SK-N-SH treated with all-trans-retinoic acid at 6 μM for 48 hours (cell line): ENCODE measurements around the gene OXTR.

ENCODE experiments used
- ATAC-seq: fragments of 200-7000 bp; cut with Tn5 transposase; 3 replicates; pipeline ENCODE4 v1.9.1; 2020; ENCODE audit warnings: mild to moderate bottlenecking, moderate library complexity
- CSDC2 ChIP-seq: fragments of 250-450 bp; sonication (Bioruptor Pico); IDR thresholded peaks from 2 replicates; pipeline ENCODE4 v1.5.0; 2020; ENCODE audit warnings: mild to moderate bottlenecking, moderate library complexity
- ISL1 ChIP-seq: fragments of 250-450 bp; sonication (Bioruptor Pico); IDR thresholded peaks from 2 replicates; pipeline ENCODE4 v2.1.2; 2022; ENCODE audit warnings: mild to moderate bottlenecking, moderate library complexity
- SNAI2 ChIP-seq: fragments of 250-450 bp; sonication (Bioruptor Pico); IDR thresholded peaks from 2 replicates; pipeline ENCODE4 v1.5.0; 2020; ENCODE audit warnings: mild to moderate bottlenecking, moderate library complexity
- TCF4 ChIP-seq: fragments of 250-450 bp; sonication (Bioruptor Pico); IDR thresholded peaks from 2 replicates; pipeline ENCODE4 v1.8.0; 2021; ENCODE audit warnings: mild to moderate bottlenecking, moderate library complexity, borderline replicate concordance
- ZC3H10 ChIP-seq: fragments of 250-450 bp; sonication (Bioruptor Pico); IDR thresholded peaks from 2 replicates; pipeline ENCODE4 v1.5.1; 2021; ENCODE audit warnings: mild to moderate bottlenecking, moderate library complexity
- ZFP3 ChIP-seq: fragments of 250-450 bp; sonication (Bioruptor Pico); IDR thresholded peaks from 2 replicates; pipeline ENCODE4 v1.5.0; 2020; ENCODE audit warnings: mild to moderate bottlenecking, moderate library complexity
- ZFP30 ChIP-seq: fragments of 450-650 bp; formaldehyde crosslinking; IDR thresholded peaks from 2 replicates; pipeline ENCODE4 v1.5.0; 2022; ENCODE audit warnings: mild to moderate bottlenecking, moderate library complexity
- ZNF8 ChIP-seq: fragments of 450-650 bp; formaldehyde crosslinking; IDR thresholded peaks from 2 replicates; pipeline ENCODE4 v1.5.0; 2020; ENCODE audit warnings: mild to moderate bottlenecking, moderate library complexity
- TF ChIP-seq, protein P1 (sequence below): fragments of 250-450 bp; sonication (Bioruptor Pico); IDR thresholded peaks from 2 replicates; pipeline ENCODE4 v1.5.1; 2021; ENCODE audit warnings: mild to moderate bottlenecking, moderate library complexity
- TF ChIP-seq, protein P2 (sequence below): fragments of 250-450 bp; sonication (Bioruptor Pico); IDR thresholded peaks from 2 replicates; pipeline ENCODE4 v1.5.1; 2020; ENCODE audit warnings: low read depth, mild to moderate bottlenecking, moderate library complexity
- TF ChIP-seq, protein P3 (sequence below): fragments of 250-450 bp; sonication (Bioruptor Pico); IDR thresholded peaks from 2 replicates; pipeline ENCODE4 v1.8.0; 2021; ENCODE audit warnings: low read depth, mild to moderate bottlenecking, moderate library complexity, borderline replicate concordance
- TF ChIP-seq, protein P4 (sequence below): fragments of 250-450 bp; sonication (Bioruptor Pico); IDR thresholded peaks from 2 replicates; pipeline ENCODE4 v1.5.0; 2020; ENCODE audit warnings: mild to moderate bottlenecking, moderate library complexity

Gene OXTR

DNA sequence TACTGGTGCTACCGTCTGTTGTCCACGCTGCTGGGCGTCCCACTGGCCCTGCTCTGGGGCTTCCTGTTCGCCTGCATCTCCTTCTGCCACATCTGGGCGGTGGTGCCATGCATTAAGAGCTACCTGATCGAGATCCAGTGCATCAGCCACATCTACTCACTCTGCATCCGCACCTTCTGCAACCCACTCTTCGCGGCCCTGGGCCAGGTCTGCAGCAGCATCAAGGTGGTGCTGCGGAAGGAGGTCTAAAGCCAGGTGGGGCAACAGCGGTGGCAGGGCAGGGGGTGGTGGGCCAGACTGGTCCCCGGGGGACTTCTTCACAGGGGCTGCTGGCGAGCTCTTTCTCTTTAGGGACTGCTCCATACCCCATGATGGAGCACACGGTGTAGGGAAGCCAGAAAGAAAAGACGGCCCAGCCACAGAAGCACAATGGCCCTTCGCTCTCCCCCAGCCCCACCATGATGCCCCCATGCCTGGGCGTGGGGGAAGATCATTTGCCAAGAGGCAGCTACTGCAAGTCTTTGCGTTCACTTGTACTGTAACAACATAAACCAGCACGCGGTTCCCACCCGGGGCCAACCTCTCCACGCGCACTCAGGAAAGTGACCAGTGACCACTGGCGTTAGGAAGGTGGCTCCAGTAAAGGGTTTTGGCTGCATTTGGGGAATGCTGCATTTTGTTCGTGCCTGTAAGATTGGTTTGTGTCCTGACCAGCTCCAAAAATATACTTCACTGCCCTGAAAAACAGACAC is 23.6 kb downstream of the OXTR start:
- no peak for ATAC-seq
- no peak for TF ChIP-seq TCF4 (CRISPR knock-in tag)
- TF ChIP-seq SNAI2: no peak
- TF ChIP-seq, protein P1, sequence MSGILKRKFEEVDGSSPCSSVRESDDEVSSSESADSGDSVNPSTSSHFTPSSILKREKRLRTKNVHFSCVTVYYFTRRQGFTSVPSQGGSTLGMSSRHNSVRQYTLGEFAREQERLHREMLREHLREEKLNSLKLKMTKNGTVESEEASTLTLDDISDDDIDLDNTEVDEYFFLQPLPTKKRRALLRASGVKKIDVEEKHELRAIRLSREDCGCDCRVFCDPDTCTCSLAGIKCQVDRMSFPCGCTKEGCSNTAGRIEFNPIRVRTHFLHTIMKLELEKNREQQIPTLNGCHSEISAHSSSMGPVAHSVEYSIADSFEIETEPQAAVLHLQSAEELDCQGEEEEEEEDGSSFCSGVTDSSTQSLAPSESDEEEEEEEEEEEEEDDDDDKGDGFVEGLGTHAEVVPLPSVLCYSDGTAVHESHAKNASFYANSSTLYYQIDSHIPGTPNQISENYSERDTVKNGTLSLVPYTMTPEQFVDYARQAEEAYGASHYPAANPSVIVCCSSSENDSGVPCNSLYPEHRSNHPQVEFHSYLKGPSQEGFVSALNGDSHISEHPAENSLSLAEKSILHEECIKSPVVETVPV: no peak
- TF ChIP-seq CSDC2 (CRISPR knock-in tag): no peak
- no peak for TF ChIP-seq ZNF8

DNA sequence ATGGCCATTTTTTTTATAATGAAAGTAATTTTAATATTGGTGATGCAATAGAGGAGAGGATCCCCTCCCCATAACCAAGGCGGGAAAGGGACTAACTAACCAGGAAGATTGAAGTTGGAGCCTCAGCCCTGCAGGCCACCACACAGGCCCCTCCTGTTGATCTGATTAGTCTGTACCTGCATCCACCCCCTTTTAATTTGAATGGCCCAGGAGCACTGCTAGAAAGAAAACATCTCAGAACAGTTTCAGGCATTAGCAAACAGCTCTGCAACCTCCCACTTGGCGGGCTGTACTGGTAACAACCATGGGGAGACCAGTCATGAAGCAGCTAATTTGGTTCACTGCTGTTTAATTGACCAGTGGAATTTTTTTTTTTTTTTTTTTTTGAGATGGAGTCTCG is 25.5 kb downstream of the OXTR start:
- no peak for ATAC-seq
- TF ChIP-seq ZNF8: no peak

DNA sequence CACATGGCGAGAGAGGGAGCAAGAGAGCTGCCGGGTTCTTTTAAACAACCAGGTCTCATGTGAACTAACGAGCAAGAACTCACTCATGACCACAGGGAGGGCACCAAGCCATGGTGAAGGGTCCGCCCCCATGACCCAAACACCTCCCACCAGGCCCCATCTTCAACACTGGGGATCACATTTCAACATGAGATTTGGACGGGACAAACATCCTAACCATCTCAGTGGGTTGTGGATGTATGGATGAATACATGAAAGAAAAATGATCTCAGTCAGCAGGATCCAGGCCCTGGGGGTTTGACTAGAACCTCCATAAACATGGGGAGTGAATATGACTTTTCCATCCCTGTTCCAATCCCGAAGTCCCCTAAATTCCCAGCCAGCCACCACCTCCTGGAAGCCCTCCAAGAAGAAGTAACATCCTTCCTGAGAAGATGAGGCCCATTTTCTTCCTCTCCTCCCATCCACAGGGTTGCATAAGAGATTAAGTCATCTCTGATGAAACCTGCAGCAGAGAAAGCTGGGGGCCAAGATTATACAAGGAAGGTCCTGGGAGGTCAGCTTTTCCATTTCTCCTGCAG is 26.3 kb downstream of the OXTR start:
- no peak for TF ChIP-seq SNAI2
- no peak for ATAC-seq

DNA sequence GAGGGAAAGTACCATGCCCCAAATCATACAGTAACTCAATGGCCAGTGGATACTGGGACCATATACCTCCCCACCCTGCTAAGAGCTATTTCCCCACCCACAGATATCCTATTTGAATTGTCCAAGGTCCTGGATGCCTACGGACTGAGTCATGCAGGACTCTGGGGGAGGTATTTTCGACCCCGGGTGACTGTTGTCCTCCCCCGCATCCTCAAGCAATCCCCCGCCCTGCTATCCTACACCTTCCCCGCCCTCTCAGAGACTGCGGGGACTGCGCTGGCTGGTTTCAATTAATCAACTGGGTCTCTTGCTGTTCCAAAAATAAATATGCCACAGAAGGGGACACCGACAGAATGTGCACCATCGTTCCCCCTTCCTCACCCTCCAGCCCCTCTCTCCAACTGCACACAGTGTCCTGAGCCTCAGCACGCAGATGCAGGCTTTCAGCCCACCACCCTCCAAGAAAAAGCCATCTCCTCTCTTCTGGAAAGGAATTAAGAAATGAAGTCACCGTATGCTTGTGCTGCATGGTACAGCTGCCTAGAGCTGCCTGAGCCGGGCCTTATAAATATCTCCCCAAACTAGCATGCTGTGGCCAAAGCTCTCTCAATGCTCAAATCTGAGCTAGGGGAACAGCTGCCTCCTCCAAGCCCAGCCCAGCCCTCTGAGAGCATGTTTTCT is 27.7 kb downstream of the OXTR start:
- TF ChIP-seq, protein P2, sequence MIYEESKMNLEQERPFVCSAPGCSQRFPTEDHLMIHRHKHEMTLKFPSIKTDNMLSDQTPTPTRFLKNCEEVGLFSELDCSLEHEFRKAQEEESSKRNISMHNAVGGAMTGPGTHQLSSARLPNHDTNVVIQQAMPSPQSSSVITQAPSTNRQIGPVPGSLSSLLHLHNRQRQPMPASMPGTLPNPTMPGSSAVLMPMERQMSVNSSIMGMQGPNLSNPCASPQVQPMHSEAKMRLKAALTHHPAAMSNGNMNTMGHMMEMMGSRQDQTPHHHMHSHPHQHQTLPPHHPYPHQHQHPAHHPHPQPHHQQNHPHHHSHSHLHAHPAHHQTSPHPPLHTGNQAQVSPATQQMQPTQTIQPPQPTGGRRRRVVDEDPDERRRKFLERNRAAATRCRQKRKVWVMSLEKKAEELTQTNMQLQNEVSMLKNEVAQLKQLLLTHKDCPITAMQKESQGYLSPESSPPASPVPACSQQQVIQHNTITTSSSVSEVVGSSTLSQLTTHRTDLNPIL (CRISPR knock-in tag): no peak
- TF ChIP-seq ZFP30: 0 out of 2 replicates have a peak, but pooled peaks have one; percentile 30
- TF ChIP-seq, protein P3, sequence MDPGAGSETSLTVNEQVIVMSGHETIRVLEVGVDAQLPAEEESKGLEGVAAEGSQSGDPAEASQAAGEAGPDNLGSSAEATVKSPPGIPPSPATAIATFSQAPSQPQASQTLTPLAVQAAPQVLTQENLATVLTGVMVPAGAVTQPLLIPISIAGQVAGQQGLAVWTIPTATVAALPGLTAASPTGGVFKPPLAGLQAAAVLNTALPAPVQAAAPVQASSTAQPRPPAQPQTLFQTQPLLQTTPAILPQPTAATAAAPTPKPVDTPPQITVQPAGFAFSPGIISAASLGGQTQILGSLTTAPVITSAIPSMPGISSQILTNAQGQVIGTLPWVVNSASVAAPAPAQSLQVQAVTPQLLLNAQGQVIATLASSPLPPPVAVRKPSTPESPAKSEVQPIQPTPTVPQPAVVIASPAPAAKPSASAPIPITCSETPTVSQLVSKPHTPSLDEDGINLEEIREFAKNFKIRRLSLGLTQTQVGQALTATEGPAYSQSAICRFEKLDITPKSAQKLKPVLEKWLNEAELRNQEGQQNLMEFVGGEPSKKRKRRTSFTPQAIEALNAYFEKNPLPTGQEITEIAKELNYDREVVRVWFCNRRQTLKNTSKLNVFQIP (CRISPR knock-in tag): no peak
- no peak for TF ChIP-seq CSDC2 (CRISPR knock-in tag)
- TF ChIP-seq, all 23 proteins: peak for 1
- peak; percentile 86 for ATAC-seq

DNA sequence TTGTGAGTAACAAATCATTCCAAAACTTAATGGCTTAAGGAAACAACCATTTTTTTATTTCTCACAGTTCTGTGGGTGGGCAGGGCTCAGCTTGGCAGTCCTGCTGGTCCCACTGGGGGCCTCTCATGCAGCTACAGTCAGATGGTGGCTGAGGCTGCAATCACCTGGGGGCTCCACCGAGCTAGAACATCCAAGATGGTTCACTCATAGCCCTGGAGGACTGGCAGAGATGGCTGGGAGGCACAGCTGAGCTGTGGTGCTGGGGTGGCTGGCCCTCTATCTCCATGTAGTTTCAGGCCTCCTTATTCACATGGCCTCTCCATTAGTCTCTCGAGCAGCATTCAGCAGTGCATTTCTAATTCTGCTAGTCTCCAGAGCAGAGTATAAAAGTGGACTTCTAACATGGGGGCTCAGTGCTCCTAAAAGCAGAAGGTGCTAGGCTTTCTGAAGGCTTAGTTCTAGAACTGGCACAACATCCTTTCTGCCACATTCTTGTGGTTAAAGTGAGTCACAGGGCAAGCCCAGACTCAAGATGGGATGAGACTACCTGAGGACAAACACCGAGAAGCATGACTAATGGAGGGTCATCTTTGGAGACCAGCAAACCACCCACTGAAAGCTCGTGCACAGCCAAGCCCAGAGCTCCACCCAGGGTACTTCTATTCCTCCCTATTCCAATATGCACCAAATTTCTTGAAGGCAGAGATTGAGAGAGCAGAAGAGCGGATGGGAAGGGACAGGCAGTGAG is 29.5 kb downstream of the OXTR start:
- TF ChIP-seq, protein P4, sequence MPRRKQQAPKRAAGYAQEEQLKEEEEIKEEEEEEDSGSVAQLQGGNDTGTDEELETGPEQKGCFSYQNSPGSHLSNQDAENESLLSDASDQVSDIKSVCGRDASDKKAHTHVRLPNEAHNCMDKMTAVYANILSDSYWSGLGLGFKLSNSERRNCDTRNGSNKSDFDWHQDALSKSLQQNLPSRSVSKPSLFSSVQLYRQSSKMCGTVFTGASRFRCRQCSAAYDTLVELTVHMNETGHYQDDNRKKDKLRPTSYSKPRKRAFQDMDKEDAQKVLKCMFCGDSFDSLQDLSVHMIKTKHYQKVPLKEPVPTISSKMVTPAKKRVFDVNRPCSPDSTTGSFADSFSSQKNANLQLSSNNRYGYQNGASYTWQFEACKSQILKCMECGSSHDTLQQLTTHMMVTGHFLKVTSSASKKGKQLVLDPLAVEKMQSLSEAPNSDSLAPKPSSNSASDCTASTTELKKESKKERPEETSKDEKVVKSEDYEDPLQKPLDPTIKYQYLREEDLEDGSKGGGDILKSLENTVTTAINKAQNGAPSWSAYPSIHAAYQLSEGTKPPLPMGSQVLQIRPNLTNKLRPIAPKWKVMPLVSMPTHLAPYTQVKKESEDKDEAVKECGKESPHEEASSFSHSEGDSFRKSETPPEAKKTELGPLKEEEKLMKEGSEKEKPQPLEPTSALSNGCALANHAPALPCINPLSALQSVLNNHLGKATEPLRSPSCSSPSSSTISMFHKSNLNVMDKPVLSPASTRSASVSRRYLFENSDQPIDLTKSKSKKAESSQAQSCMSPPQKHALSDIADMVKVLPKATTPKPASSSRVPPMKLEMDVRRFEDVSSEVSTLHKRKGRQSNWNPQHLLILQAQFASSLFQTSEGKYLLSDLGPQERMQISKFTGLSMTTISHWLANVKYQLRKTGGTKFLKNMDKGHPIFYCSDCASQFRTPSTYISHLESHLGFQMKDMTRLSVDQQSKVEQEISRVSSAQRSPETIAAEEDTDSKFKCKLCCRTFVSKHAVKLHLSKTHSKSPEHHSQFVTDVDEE (CRISPR knock-in tag): no peak
- TF ChIP-seq ZC3H10 (CRISPR knock-in tag): no peak
- no peak for TF ChIP-seq ZNF8
- no peak for TF ChIP-seq ISL1 (CRISPR knock-in tag)
- peak; percentile 78; the same call in 1 of the 2 replicates for TF ChIP-seq ZFP3 (CRISPR knock-in tag)
- TF ChIP-seq, protein P3 (CRISPR knock-in tag): no peak
- peak; percentile 55 for ATAC-seq
